HepG2 (cell line): Measurements from ENCODE around the gene ZCCHC4. TPM values are rescaled to one million over a fixed set of nuclear protein-coding genes. Genes with fewer than 3 reads are reported as not detected.

Experiments
- ATAC-seq: fragments of 200-7000 bp; cut with Tn5 transposase; 3 replicates; pipeline ENCODE4 v1.9.1; 2020; ENCODE audit warnings: mild to moderate bottlenecking, moderate library complexity
- BruUV-seq: library from RNA; stranded (reverse); fragments of 400-500 nt; replicated peaks from 2 replicates; lab custom pipeline; 2021; lab: Mats Ljungman, UMichigan
- CTCF ChIA-PET: fragments of 300-600 bp; formaldehyde crosslinking; extraction: SDS; loops from one replicate; lab custom pipeline; 2021; ENCODE audit warnings: low total read pairs, inconsistent platforms, low intra/inter-chr PET ratio; lab: Yijun Ruan, JAX
- POLR2A ChIA-PET: fragments of 350-600 bp; sonication (Branson Sonifier 250); formaldehyde crosslinking; loops from one replicate; lab custom pipeline; 2020; ENCODE audit warnings: antibody characterized with exemption, inconsistent platforms; lab: Yijun Ruan, JAX
- DNase-seq: peaks from one replicate; pipeline ENCODE4 v3.0.0-alpha.2; 2015; ENCODE audit warnings: low spot score
- FAIRE-seq: peaks from 3 replicates; lab custom pipeline; 2011; peaks lifted over from hg19 to GRCh38; lab: Jason Lieb, UNC
- H2AFZ ChIP-seq: one replicate; pipeline ENCODE4 v1.6.1; 2011; ENCODE audit warnings: low read length, inconsistent platforms
- H3K27ac ChIP-seq: fragments of 300-600 bp; 3 replicates; pipeline ENCODE4 v1.8.0; 2011; ENCODE audit warnings: mixed run types, mild to moderate bottlenecking, mixed read lengths, low read length, inconsistent platforms; ENCODE audit not compliant: insufficient read depth; ENCODE audit errors: extremely low read length
- H3K27me3 ChIP-seq, 2 experiments: fragments of 200-600 bp in 1 of 2; 2 replicates in 1 of 2; 3 replicates in 1 of 2; pipeline versions ENCODE4 v1.6.0 to v1.8.0; 2011; ENCODE audit warnings: low read length in 2 of 2, mild to moderate bottlenecking in 2 of 2, moderate library complexity in 2 of 2, inconsistent platforms in 1 of 2; ENCODE audit not compliant: insufficient read depth in 2 of 2, control insufficient read depth in 1 of 2
- H3K36me3 ChIP-seq, 2 experiments: fragments of 200-600 bp in 1 of 2; replicated peaks in 1 of 2; 2 replicates in 1 of 2; 3 replicates in 1 of 2; pipeline versions ENCODE4 v1.5.1 to v1.8.0; 2011; ENCODE audit warnings: low read length in 2 of 2, inconsistent platforms in 1 of 2; ENCODE audit not compliant: insufficient read depth in 2 of 2, control insufficient read depth in 1 of 2
- H3K4me1 ChIP-seq: 2 replicates; pipeline ENCODE4 v1.5.1; 2012; ENCODE audit warnings: low read length, inconsistent platforms; ENCODE audit not compliant: insufficient read depth
- H3K4me2 ChIP-seq: 2 replicates; pipeline ENCODE4 v1.6.0; 2011; ENCODE audit warnings: low read depth, low read length, inconsistent platforms
- H3K4me3 ChIP-seq, 3 experiments: fragments of 200-600 bp in 1 of 3; sonication (generic), shearing (Covaris generic) in 1 of 3; replicated peaks in 1 of 3; 2 replicates each; pipeline ENCODE4 v1.5.1; 2011 to 2016; ENCODE audit warnings: low read length in 3 of 3, inconsistent platforms in 2 of 3, low read depth in 2 of 3, mild to moderate bottlenecking in 2 of 3, control low read depth in 1 of 3, mixed read lengths in 1 of 3; ENCODE audit not compliant: insufficient read depth in 1 of 3
- H3K79me2 ChIP-seq: one replicate; pipeline ENCODE4 v1.6.1; 2011; ENCODE audit warnings: low read length, inconsistent platforms; ENCODE audit not compliant: insufficient read depth
- H3K9ac ChIP-seq: 2 replicates; pipeline ENCODE4 v1.6.0; 2011; ENCODE audit warnings: mild to moderate bottlenecking, low read depth, low read length, inconsistent platforms; ENCODE audit not compliant: insufficient read depth
- H3K9me3 ChIP-seq: 2 replicates; pipeline ENCODE4 v1.5.1; 2012; ENCODE audit warnings: mild to moderate bottlenecking, low read length
- H4K20me1 ChIP-seq: 2 replicates; pipeline ENCODE4 v1.6.0; 2011; ENCODE audit warnings: inconsistent platforms, mild to moderate bottlenecking, low read length, moderate library complexity; ENCODE audit not compliant: insufficient read depth
- FOSL1 ChIP-seq: sonication (generic); formaldehyde crosslinking; IDR thresholded peaks from 2 replicates; pipeline ENCODE4 v1.9.0; 2021; ENCODE audit warnings: missing genetic modification reagents, borderline replicate concordance
- HES4 ChIP-seq: sonication (generic); formaldehyde crosslinking; IDR thresholded peaks from 2 replicates; pipeline ENCODE4 v1.9.0; 2021; ENCODE audit warnings: mild to moderate bottlenecking, missing genetic modification reagents, borderline replicate concordance
- HIVEP1 ChIP-seq: sonication (generic); formaldehyde crosslinking; IDR thresholded peaks from 2 replicates; pipeline ENCODE4 v1.4.0; 2020; ENCODE audit warnings: mild to moderate bottlenecking, missing genetic modification reagents
- HMGA1 ChIP-seq: sonication (generic); formaldehyde crosslinking; conservative IDR thresholded peaks from 2 replicates; pipeline ENCODE4 v1.4.0; 2020; ENCODE audit warnings: missing genetic modification reagents
- IKZF1 ChIP-seq: fragments of 450-650 bp; IDR thresholded peaks from 2 replicates; pipeline ENCODE4 v1.7.1; 2016
- KDM4B ChIP-seq: sonication (generic); formaldehyde crosslinking; IDR thresholded peaks from 2 replicates; pipeline ENCODE4 v1.4.0; 2020; ENCODE audit warnings: missing genetic modification reagents
- NFATC3 ChIP-seq: sonication (generic); formaldehyde crosslinking; IDR thresholded peaks from 2 replicates; pipeline ENCODE4 v1.5.1; 2020; ENCODE audit warnings: mild to moderate bottlenecking, missing genetic modification reagents
- NFKB2 ChIP-seq: sonication (generic); formaldehyde crosslinking; IDR thresholded peaks from 2 replicates; pipeline ENCODE4 v1.4.0; 2020; ENCODE audit warnings: missing genetic modification reagents, borderline replicate concordance
- NPAS2 ChIP-seq: sonication (generic); formaldehyde crosslinking; IDR thresholded peaks from 2 replicates; pipeline ENCODE4 v1.8.0; 2022; ENCODE audit warnings: mild to moderate bottlenecking, missing genetic modification reagents, borderline replicate concordance
- NR3C1 ChIP-seq: sonication (generic); formaldehyde crosslinking; IDR thresholded peaks from 2 replicates; pipeline ENCODE4 v1.4.0; 2020; ENCODE audit warnings: missing genetic modification reagents
- PHF8 ChIP-seq: sonication (generic); formaldehyde crosslinking; IDR thresholded peaks from 2 replicates; pipeline ENCODE4 v1.5.0; 2020; ENCODE audit warnings: missing genetic modification reagents
- RBFOX2 ChIP-seq: fragments of 200-400 bp; formaldehyde crosslinking; IDR thresholded peaks from 2 replicates; pipeline ENCODE4 v1.6.1; 2017; ENCODE audit warnings: low read depth, mild to moderate bottlenecking, low read length
- REL ChIP-seq: sonication (generic); formaldehyde crosslinking; conservative IDR thresholded peaks from 2 replicates; pipeline ENCODE4 v1.8.0; 2022; ENCODE audit warnings: mild to moderate bottlenecking, missing genetic modification reagents, moderate library complexity
- SIX4 ChIP-seq: sonication (generic); formaldehyde crosslinking; IDR thresholded peaks from 2 replicates; pipeline ENCODE4 v1.4.0; 2020; ENCODE audit warnings: missing genetic modification reagents
- SNAPC5 ChIP-seq: sonication (generic); formaldehyde crosslinking; IDR thresholded peaks from 2 replicates; pipeline ENCODE4 v1.8.1; 2023; ENCODE audit warnings: mild to moderate bottlenecking, missing genetic modification reagents, borderline replicate concordance
- SRSF4 ChIP-seq: fragments of 200-400 bp; formaldehyde crosslinking; IDR thresholded peaks from one replicate; pipeline ENCODE4 v1.6.1; 2018; ENCODE audit warnings: mild to moderate bottlenecking, low read depth, low read length, moderate library complexity; ENCODE audit not compliant: poor library complexity, severe bottlenecking
- ZBTB7B ChIP-seq: sonication (generic); formaldehyde crosslinking; IDR thresholded peaks from 2 replicates; pipeline ENCODE4 v1.4.0; 2020; ENCODE audit warnings: missing genetic modification reagents
- ZFY ChIP-seq: sonication (generic); formaldehyde crosslinking; IDR thresholded peaks from 2 replicates; pipeline ENCODE4 v1.4.0; 2020; ENCODE audit warnings: missing genetic modification reagents
- ZKSCAN5 ChIP-seq: sonication (generic); formaldehyde crosslinking; IDR thresholded peaks from 2 replicates; pipeline ENCODE4 v1.5.1; 2020; ENCODE audit warnings: mild to moderate bottlenecking, missing genetic modification reagents
- ZNF512 ChIP-seq: sonication (generic); formaldehyde crosslinking; IDR thresholded peaks from 2 replicates; pipeline ENCODE4 v1.4.0; 2020; ENCODE audit warnings: mild to moderate bottlenecking, missing genetic modification reagents
- ZNF660 ChIP-seq: sonication (generic); formaldehyde crosslinking; IDR thresholded peaks from 2 replicates; pipeline ENCODE4 v1.5.1; 2020; ENCODE audit warnings: mild to moderate bottlenecking, low read depth, missing genetic modification reagents, borderline replicate concordance
- ZSCAN21 ChIP-seq: sonication (generic); formaldehyde crosslinking; IDR thresholded peaks from 2 replicates; pipeline ENCODE4 v1.8.0; 2022; ENCODE audit warnings: mild to moderate bottlenecking, missing genetic modification reagents, moderate library complexity, borderline replicate concordance
- WGBS: methylation state at CpG from one replicate; pipeline ENCODE4 v1.1.6; 2017; ENCODE audit warnings: low lambda C conversion rate; 5-methylcytosine and 5-hydroxymethylcytosine counted together
- in situ Hi-C: cut with HindIII; loops from 2 replicates; pipeline ENCODE4 v1.10.0; 2017; ENCODE audit warnings: low pct_unique_long_range_greater_than_20kb; ENCODE audit not compliant: extremely low pct_ligation_motif_present
- intact Hi-C: fragments of 100-400 bp; cut with micrococcal nuclease; formaldehyde crosslinking; loops from one replicate; pipeline ENCODE4 v1.10.0; 2022; ENCODE audit not compliant: unreplicated experiment
- polyA plus RNA-seq, 8 experiments: library from polyadenylated mRNA; depleted of rRNA in 3 of 8; stranded (reverse) in 7 of 8; unstranded in 1 of 8; fragments of >200 nt; fragmentation: Illumina TruSeq in 4 of 8; extraction: Trizol in 4 of 8; gene quantifications; 2 replicates each; pipeline versions ENCODE4 v1.2.1 to v1.2.3, GENCODE V29; 2011 to 2016; ENCODE audit warnings: low read depth in 4 of 8, missing spikeins in 1 of 8, mixed read lengths in 1 of 8; ENCODE audit not compliant: insufficient read depth in 1 of 8
- total RNA-seq, 5 experiments: library from RNA; depleted of rRNA; stranded (reverse); fragments of >200 nt; fragmentation: Illumina TruSeq; extraction: Trizol; gene quantifications; 2 replicates each; pipeline ENCODE4 v1.2.3, GENCODE V29; 2016; ENCODE audit warnings: low read depth in 1 of 5

Gene ZCCHC4
- total and polyA plus RNA-seq, 2 of the 13 experiments (the other 11 are each of a cell fraction or from before 2014, with no cell fraction given): 13.2 to 15.0 TPM

GRCh38 chr4:25320336-25320735 lies 7.8 kb downstream of the ZCCHC4 start:
- DNase-seq (no peak), FAIRE-seq (no peak)

GRCh38 chr4:25320773-25321172 lies 8.2 kb downstream of the ZCCHC4 start:
- FAIRE-seq (no peak), DNase-seq (no peak), ATAC-seq (no peak)
- H3K9ac ChIP-seq: no peak overlapping the region
- no peak overlapping the region for H3K4me3 ChIP-seq
- 91% methylated on average over 1 of the region's 1 CpG for WGBS
- in situ Hi-C loops: no loop called here
- H3K36me3 ChIP-seq: peaks cover 3 to 35% of the 10 kb centered on the region in 2 experiments; a peak in 2 of 5 replicates
- no peaks in the 10 kb centered on the region for H3K4me1 ChIP-seq
- no peaks in the 10 kb centered on the region for H3K27me3 ChIP-seq
- H3K79me2 ChIP-seq: peaks cover 5% of the 10 kb centered on the region
- H4K20me1 ChIP-seq: no peaks in the 10 kb centered on the region
- H3K4me2 ChIP-seq: no peak overlapping the region
- intact Hi-C loops: no loop called here
- H2AFZ ChIP-seq: no peak overlapping the region
- ChIA-PET CTCF (no interaction called here), POLR2A (no interaction called here)
- BruUV-seq: no TSS peak
- no peaks in the 10 kb centered on the region for H3K9me3 ChIP-seq
- H3K27ac ChIP-seq: no peak overlapping the region
- TF ChIP-seq PHF8: no peak
- TF ChIP-seq HES4 (CRISPR knock-in tag): no peak
- no peak for TF ChIP-seq ZKSCAN5 (CRISPR knock-in tag)
- TF ChIP-seq RBFOX2: no peak
- TF ChIP-seq IKZF1: no peak
- no peak for TF ChIP-seq HMGA1
- no peak for TF ChIP-seq FOSL1 (CRISPR knock-in tag)
- no peak for TF ChIP-seq NPAS2 (CRISPR knock-in tag)
- TF ChIP-seq NR3C1 (CRISPR knock-in tag): no peak
- no peak for TF ChIP-seq ZNF660 (CRISPR knock-in tag)
- no peak for TF ChIP-seq SIX4 (CRISPR knock-in tag)
- TF ChIP-seq REL: no peak
- TF ChIP-seq ZBTB7B (CRISPR knock-in tag): no peak

More at GRCh38 chr4:25320336-25320735, 7.8 kb downstream of the ZCCHC4 start:
- POLR2A ChIA-PET: no interaction called here
- H3K4me1 ChIP-seq: no peaks in the 10 kb centered on the region
- no peak overlapping the region for H2AFZ ChIP-seq
- no TSS peak for BruUV-seq
- no peaks in the 10 kb centered on the region for H4K20me1 ChIP-seq
- H3K27ac ChIP-seq: no peak overlapping the region
- ATAC-seq: no peak
- 99% methylated on average over 2 of the region's 2 CpGs for WGBS
- CTCF ChIA-PET: no interaction called here
- no peak overlapping the region for H3K4me2 ChIP-seq
- H3K36me3 ChIP-seq: peaks cover 3 to 35% of the 10 kb centered on the region in 2 experiments; a peak in 2 of 5 replicates
- no peaks in the 10 kb centered on the region for H3K9me3 ChIP-seq
- TF ChIP-seq ZNF512 (CRISPR knock-in tag) (no peak), SRSF4 (no peak), ZFY (CRISPR knock-in tag) (no peak), NFKB2 (no peak), ZSCAN21 (no peak), NFATC3 (CRISPR knock-in tag) (no peak), HIVEP1 (CRISPR knock-in tag) (no peak), SNAPC5 (CRISPR knock-in tag) (no peak), KDM4B (CRISPR knock-in tag) (no peak)
- H3K79me2 ChIP-seq: peaks cover 5% of the 10 kb centered on the region
- in situ Hi-C loops (no loop called here), intact Hi-C loops (no loop called here)
- no peak overlapping the region for H3K4me3 ChIP-seq
- H3K9ac ChIP-seq: no peak overlapping the region
- H3K27me3 ChIP-seq: no peaks in the 10 kb centered on the region
